AG04450 (cell line): Measurements from ENCODE around the gene BCL2L2. TPM values are rescaled to one million over a fixed set of nuclear protein-coding genes. Genes with fewer than 3 reads are reported as not detected.
A peak's percentile ranks its signal among the peaks of the same experiment; 100 is the strongest.
"Not testable (repeated sequence)": the region's sequence is repeated elsewhere in the genome, so short reads cannot be mapped to it uniquely, and the experiment has no call there.

Experiments used
- CTCF ChIA-PET: fragments of 300-600, 350-600 bp; formaldehyde crosslinking; extraction: SDS; loops from one replicate; lab custom pipeline; 2022; ENCODE audit warnings: antibody characterized with exemption, inconsistent platforms; lab: Charles Lee
- POLR2A ChIA-PET: fragments of 350-600 bp; formaldehyde crosslinking; extraction: SDS; loops from one replicate; lab custom pipeline; 2021; ENCODE audit warnings: antibody characterized with exemption, inconsistent platforms; lab: Yijun Ruan, JAX
- DNase-seq: peaks from one replicate; pipeline ENCODE4 v3.0.0-alpha.2; 2011; ENCODE audit warnings: low read depth, low spot score
- H3K27ac ChIP-seq: one replicate; pipeline ENCODE4 v1.5.1; 2012; ENCODE audit warnings: low read depth, low read length, control low read depth
- H3K27me3 ChIP-seq: one replicate; pipeline ENCODE4 v1.6.0; 2012; ENCODE audit warnings: low read length; ENCODE audit not compliant: control insufficient read depth, insufficient read depth
- H3K4me3 ChIP-seq: 2 replicates; pipeline ENCODE4 v1.5.1; 2011; ENCODE audit warnings: mild to moderate bottlenecking, low read depth, low read length, control low read depth
- H3K9me3 ChIP-seq: 2 replicates; pipeline ENCODE4 v1.5.1; 2012; ENCODE audit warnings: low read length; ENCODE audit not compliant: control insufficient read depth, insufficient read depth
- polyA minus RNA-seq: library from RNA; depleted of rRNA, polyadenylated mRNA; stranded (reverse); fragments of >200 nt; gene quantifications from 2 replicates; pipeline ENCODE4 v1.2.3, GENCODE V29; 2011; rRNA and poly(A)+ RNA removed
- polyA plus RNA-seq: library from polyadenylated mRNA; depleted of rRNA; stranded (reverse); fragments of >200 nt; gene quantifications from 2 replicates; pipeline ENCODE4 v1.2.3, GENCODE V29; 2011; rRNA removed
- TF ChIP-seq, protein P1 (sequence below): IDR thresholded peaks from 2 replicates; pipeline ENCODE4 v1.5.1; 2011; ENCODE audit warnings: low read depth, low read length, control low read depth, inconsistent platforms

The BCL2L2 gene, protein sequence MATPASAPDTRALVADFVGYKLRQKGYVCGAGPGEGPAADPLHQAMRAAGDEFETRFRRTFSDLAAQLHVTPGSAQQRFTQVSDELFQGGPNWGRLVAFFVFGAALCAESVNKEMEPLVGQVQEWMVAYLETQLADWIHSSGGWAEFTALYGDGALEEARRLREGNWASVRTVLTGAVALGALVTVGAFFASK
- polyA plus RNA-seq (21.5 and 22.2 TPM in 2 replicates), polyA minus RNA-seq (14.3 and 14.4 TPM in 2 replicates)

DNA sequence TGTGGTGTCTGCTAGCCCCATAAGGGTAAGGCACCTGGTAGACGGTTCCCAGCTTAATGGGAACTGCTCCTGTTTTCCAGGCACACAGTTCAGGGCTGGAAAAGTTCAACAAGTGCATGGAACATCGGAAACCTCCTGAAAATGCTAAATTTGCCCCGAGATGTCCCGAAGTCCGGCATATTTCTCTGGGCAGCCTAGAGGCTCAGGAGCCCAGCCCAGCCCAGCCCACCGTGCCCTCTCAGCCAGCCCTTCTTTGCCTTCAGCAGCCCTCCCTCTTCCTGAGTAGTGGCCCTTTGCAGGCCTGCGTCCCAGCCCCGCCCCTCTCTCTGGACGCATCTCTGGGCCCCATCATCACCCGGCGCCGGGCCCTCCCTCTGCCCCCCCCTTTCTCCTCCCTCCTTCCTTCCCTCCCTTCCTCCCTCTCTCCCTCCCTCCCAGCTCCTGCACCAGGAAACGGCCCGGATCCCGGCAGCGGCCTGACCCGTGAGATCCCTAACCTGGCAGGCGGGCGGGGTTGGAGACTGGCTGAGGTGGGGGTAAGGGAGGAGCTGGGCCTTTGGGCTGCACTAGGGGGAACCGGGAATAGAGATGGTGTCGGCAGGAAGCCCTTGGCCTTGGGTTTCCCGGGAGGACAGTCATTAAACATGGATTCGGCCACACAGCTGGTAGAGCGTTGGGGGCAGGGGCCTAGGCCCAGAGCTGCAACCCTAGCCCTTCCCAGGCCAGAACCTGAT, at the start of gene BCL2L2:
TSS of gene BCL2L2 (plus strand) at position 422 of the 734 bp plus-strand sequence. CDS start 935 bp downstream, outside the sequence.
- POLR2A ChIA-PET: interaction anchor here (0.5 to 5.9 kb wide), 8 partner anchors 10 to 358 kb away, joined by 3 to 54 read pairs (median 3); partner anchors contain the start of genes HOMEZ and PABPN1
- H3K27ac ChIP-seq: peak within 1 kb of the TSS; percentile 47
- TF ChIP-seq, protein P1, sequence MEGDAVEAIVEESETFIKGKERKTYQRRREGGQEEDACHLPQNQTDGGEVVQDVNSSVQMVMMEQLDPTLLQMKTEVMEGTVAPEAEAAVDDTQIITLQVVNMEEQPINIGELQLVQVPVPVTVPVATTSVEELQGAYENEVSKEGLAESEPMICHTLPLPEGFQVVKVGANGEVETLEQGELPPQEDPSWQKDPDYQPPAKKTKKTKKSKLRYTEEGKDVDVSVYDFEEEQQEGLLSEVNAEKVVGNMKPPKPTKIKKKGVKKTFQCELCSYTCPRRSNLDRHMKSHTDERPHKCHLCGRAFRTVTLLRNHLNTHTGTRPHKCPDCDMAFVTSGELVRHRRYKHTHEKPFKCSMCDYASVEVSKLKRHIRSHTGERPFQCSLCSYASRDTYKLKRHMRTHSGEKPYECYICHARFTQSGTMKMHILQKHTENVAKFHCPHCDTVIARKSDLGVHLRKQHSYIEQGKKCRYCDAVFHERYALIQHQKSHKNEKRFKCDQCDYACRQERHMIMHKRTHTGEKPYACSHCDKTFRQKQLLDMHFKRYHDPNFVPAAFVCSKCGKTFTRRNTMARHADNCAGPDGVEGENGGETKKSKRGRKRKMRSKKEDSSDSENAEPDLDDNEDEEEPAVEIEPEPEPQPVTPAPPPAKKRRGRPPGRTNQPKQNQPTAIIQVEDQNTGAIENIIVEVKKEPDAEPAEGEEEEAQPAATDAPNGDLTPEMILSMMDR: no peak

DNA sequence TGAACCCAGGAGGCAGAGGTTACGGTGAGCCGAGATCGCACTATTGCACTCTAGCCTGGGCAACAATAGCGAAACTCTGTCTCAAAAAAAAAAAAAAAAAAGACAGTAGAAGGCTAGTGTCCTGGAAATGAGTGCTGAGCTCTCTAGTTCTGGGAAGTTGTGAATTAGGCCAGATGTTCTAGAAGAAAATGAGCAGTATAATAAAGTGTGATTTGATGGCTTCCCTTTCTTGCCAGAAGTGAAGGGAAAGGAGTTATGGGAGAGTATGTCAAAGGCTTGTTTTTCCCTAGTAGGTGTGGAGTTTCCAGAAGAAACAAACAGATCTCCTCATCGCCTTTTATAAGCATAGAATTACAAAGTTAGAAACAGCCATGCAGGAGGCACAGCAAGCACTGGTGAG, 48.4 kb upstream of the BCL2L2 start:
- ChIA-PET CTCF (interaction anchor here (0.6 kb wide), 1 partner anchor 41 kb away, joined by 3 read pairs; no protein-coding TSS in a partner anchor), POLR2A (no interaction called here)
- TF ChIP-seq, protein P1: no peak
- Histone ChIP-seq H3K27ac (no peak overlapping the region), H3K9me3 (no peaks in the 10 kb centered on the region), H3K4me3 (no peak overlapping the region), H3K27me3 (peaks cover 15% of the 10 kb centered on the region)
- DNase-seq: no peak

More for the DNA sequence above, at the start of gene BCL2L2:
- CTCF ChIA-PET: interaction anchor here (0.6 to 1.4 kb wide), 4 partner anchors 11 to 285 kb away, joined by 3 read pairs; partner anchors contain the start of gene PABPN1
- DNase-seq: peak; percentile 70
- H3K9me3 ChIP-seq: no peaks in the 10 kb centered on the region; the same call in 1 of the 2 replicates
- H3K4me3 ChIP-seq: peak within 1 kb of the TSS; percentile 92
- H3K27me3 ChIP-seq: no peaks in the 10 kb centered on the region

DNA sequence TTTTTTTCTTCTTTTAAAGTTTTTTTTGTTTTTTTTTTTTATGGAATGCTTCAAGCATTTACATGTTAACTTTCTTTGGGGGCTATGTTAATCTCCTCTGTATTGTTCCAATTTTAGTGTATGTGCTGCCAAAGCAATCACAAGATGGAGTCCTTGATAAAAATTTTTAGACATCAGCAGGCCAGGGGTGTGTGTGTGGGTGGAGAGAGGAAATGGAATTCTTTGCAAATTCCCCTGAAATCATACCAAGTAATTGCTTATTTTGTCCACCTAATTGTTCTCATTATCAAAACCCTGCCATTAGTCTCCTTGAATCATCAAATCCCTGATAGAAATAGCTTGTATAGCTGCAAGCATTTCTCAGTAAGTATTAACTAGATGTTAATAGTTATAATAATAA, 47.2 kb upstream of the BCL2L2 start:
- ChIA-PET CTCF (interaction anchor here (1.4 kb wide), 1 partner anchor 138 kb away, joined by 6 read pairs; no protein-coding TSS in a partner anchor), POLR2A (no interaction called here)
- DNase-seq: no peak

DNA sequence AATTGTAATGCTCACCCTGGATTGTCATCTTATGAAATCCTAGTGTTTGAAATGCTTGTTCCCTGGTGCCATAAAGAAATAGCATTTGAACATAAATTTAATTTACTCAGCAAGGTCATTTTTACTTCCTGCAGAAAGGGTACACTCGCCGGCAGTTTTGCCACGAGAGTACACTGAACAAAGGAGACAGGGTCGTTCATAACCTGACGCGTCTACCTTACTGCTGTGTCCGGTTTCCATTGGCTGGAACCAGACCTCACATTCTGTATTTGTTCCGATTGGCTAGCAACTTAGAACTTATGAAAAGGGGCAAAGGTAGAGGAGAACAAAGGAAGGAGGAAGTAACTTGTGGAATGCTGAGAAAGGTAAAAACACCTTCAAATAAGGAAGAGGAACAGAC, 45.8 kb upstream of the BCL2L2 start:
- POLR2A ChIA-PET, H3K27ac ChIP-seq, H3K4me3 ChIP-seq, DNase-seq, H3K9me3 ChIP-seq: not testable (repeated sequence)
- peaks cover 18% of the 10 kb centered on the region for H3K27me3 ChIP-seq
- CTCF ChIA-PET: interaction anchor here (1.0 to 1.4 kb wide), 2 partner anchors 16 to 119 kb away, joined by 3 to 4 read pairs; no protein-coding TSS in a partner anchor

More for the DNA sequence above, 47.2 kb upstream of the BCL2L2 start:
- H3K27ac ChIP-seq: no peak overlapping the region
- peaks cover 18% of the 10 kb centered on the region for H3K27me3 ChIP-seq
- no peak overlapping the region for H3K4me3 ChIP-seq
- H3K9me3 ChIP-seq: no peaks in the 10 kb centered on the region
- TF ChIP-seq, protein P1: no peak

DNA sequence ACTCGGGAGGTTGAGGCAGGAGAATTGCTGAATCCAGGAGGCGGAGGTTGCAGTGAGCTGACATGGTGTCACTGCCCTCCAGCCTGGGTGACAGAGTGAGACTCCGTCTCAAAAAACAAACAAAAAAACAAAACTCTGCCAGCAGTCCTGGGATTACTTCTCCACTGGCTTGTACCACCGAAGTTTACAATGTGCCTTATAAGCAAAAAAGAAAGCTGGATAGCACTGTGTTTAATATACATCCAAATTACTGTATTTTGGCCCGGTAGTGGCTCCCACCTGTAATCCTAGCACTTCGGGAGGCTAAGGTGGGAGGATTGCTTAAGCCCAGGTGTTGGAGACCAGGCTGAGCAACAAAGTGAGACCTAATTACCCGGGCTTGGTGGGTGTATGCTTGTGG, 37.4 kb upstream of the BCL2L2 start:
- no peak overlapping the region for H3K27ac ChIP-seq
- DNase-seq: no peak
- no peaks in the 10 kb centered on the region for H3K9me3 ChIP-seq
- H3K4me3 ChIP-seq: no peak overlapping the region
- ChIA-PET POLR2A (no interaction called here), CTCF (interaction anchor here (0.5 to 3.3 kb wide), 5 partner anchors 26 to 292 kb away, joined by 3 to 24 read pairs (median 6); no protein-coding TSS in a partner anchor)
- TF ChIP-seq, protein P1: no peak
- H3K27me3 ChIP-seq: no peaks in the 10 kb centered on the region
